ENCODE results near the gene LRRIQ4.

The LRRIQ4 gene

DNA sequence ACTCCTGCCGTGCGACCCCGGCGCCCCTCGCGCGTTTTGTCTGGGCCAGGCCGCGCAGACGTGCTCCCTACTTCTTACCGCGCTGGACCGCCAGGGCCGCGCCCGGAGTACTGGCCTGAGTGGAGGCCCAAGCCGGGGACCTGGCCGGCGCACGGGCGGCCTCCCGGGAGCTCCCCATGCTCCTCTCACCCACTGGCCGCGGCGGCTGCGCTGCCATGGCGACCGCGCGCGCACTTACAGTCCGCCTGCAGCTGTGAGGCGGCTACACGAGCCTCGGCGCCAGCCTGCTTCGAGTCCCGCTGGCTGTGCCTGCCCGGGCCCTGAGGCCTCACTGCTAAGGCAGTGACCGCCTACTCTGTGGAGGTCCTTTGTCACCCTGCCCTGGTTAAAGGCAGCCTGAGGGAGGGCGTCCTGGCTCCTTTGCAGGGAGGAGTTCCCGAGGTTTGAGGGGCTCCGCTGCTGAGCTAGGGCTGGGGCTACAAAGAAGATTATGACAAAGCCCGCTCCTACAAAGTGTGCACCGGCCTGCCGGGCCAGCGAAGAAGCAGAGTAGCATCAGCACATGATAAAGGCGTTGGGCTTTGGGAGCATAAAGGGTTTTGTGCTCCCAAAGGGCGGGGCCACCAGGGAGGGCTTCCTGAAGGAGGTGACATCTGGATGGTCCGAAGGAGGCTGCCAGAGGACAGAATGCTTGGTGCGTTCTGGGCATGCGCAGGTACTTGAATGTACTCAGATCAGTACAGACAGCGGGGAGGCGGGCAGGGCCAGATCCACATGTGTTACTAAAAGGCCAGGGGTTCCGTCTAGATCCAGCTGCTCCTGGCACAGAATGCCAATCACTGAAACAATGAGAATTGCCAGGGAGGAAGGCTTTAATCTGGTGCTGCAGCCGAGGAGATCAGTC lies at the start of gene LRRIQ4, which contains the start of gene LRRC34:
LRRIQ4 (plus strand) TSS at position 539 of the 904 bp plus-strand sequence. CDS start 9,052 bp downstream, outside the sequence.
LRRC34 (minus strand) TSS at position 573 of the 904 bp plus-strand sequence; CDS start at position 217, 356 bp downstream.
- DNase-seq (ENCODE audit: low read depth): peak; percentile 76

GRCh38 chr3:169764312-169764881 lies 48.3 kb upstream of the LRRIQ4 start:
- no peak for DNase-seq (ENCODE audit: low read depth)

DNA sequence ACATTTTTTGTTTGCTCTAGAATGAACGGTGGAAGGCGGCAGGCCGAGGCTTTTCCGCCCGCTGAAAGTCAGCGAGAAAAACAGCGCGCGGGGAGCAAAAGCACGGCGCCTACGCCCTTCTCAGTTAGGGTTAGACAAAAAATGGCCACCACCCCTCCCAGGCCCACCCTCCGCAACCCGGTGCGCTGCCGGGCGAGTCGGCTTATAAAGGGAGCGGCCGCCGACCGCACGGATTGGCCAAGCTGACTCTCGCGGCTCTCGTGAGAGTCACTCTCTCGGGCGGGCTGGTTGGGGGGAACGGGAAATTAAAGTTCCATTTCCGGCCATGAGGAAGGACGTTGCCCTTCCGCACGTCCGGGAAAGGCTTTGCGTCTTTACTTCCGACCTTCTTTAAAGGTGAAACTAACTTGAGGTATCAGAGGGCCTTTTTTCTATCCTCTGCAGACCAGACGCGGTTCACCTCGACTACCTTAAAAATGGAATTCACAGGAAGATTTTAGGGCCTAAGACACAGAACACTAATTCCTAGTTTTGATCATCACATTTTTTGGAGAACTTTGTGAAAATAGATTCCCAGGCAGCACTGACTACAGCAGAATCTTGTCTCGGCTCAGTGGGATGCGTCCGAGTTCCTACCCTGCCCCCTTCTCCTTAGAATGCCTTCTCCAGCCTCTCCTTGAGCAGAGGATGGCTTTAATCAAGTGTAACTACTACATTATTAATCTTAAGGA lies 47.6 kb upstream of the LRRIQ4 start, which contains the start of gene TERC:
TERC (minus strand) TSS at position 179 of the 731 bp plus-strand sequence.
- DNase-seq (ENCODE audit: low read depth): no peak

- DNase-seq (ENCODE audit: low read depth): no peak
Observed at GRCh38 chr3:169769287-169770181, 43.1 kb upstream of the LRRIQ4 start, which contains the start of gene ACTRT3. Gene ACTRT3, minus strand, starts transcription at chr3:169769561. Its CDS starts 41 bp downstream, at chr3:169769520.

GRCh38 chr3:169771497-169772304 lies 41.0 kb upstream of the LRRIQ4 start:
- no peak for DNase-seq (ENCODE audit: low read depth)

DNA sequence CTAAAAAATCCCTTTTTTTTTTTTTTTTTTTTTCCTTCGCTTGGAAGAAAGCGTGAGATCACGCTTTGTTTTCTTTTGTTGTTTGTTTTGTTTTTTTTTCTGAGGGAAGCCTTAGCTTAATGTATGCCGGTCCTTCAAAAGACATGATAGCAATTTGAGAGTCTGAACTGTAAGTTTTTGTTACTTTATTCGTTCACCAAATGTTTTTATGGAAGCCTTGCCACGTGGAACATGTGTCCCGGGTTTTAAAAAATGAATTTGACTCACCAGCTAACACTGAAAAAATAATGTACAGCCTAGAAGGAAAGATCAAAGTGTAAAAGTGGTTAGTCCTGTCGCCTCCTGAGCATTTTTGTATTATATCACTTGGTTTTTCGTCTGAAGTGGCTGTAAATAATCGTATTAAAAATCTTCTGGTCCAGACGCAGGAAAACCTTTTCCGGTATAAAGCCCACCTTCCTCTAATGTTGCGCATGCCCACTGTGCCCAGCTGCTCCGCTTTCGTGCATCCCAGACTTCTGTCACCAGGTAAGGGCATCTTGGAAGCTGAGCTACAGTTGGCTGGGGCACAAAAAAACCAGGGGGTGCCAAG lies 40.3 kb upstream of the LRRIQ4 start:
- no peak for DNase-seq (ENCODE audit: low read depth)

DNA sequence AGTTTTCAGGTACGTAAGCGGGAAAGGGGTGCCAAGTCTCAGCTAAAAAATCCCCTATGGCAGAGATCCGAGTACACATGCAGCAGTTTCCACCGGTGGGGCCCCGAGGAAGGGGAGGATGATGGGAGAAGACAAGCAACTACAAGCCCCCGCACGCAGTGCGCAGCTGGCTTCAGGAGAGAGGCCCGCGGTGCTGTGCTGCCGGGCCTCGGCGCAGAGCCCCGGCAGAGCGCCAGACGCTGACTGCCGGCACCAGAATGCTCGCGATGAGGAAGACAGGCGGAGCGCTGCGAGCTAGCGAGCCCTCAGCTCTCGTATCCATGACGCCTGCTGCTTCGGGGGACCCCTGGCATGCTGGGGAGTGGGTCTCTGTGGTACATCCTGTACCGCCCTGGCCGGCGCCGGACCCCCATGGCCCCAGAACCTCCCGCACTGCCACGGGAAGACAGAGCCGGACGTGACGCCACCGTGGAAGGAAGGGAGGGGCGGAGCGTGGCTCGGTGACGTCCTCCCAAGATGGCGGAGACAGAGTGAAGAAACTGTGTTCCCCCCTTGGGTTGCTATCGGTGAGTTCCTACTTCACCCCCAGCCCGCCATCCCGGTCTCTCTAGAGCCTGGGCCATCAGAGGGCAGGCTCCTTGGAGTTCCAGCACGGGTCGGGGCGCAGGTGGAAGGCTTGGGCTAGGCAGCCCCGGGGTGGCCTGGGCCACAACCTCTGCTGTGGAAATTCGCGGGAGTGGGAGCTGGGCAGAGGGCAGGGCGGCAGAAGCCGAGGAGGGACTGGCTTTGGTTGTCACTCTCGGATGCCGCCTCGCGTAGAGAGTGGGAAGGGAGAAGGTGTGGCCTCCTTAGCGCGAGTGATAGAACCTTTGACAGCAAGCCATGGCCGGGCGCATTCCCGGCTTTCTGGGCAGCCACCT lies 39.5 kb upstream of the LRRIQ4 start, which contains the start of gene MYNN:
MYNN (plus strand) TSS at position 500 of the 920 bp plus-strand sequence. CDS start 900 bp downstream, outside the sequence.
- no peak for DNase-seq (ENCODE audit: low read depth)

DNA sequence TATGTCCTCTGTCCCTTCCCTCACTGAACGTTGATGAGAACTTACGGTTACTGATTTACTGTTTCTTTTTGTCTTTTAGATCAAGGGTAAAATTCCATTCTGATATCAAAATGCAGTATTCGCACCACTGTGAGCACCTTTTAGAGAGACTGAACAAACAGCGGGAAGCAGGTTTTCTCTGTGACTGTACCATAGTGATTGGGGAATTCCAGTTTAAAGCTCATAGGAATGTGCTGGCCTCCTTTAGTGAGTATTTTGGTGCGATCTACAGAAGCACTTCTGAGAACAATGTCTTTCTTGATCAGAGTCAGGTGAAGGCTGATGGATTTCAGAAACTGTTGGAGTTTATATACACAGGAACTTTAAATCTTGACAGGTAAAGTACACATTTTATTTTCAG lies 38.5 kb upstream of the LRRIQ4 start:
- DNase-seq (ENCODE audit: low read depth): no peak

GRCh38 chr3:169777822-169778221 lies 34.8 kb upstream of the LRRIQ4 start:
- no peak for DNase-seq (ENCODE audit: low read depth)

- no peak for DNase-seq (ENCODE audit: low read depth)
Observed at GRCh38 chr3:169780742-169781141, 31.9 kb upstream of the LRRIQ4 start.

DNA sequence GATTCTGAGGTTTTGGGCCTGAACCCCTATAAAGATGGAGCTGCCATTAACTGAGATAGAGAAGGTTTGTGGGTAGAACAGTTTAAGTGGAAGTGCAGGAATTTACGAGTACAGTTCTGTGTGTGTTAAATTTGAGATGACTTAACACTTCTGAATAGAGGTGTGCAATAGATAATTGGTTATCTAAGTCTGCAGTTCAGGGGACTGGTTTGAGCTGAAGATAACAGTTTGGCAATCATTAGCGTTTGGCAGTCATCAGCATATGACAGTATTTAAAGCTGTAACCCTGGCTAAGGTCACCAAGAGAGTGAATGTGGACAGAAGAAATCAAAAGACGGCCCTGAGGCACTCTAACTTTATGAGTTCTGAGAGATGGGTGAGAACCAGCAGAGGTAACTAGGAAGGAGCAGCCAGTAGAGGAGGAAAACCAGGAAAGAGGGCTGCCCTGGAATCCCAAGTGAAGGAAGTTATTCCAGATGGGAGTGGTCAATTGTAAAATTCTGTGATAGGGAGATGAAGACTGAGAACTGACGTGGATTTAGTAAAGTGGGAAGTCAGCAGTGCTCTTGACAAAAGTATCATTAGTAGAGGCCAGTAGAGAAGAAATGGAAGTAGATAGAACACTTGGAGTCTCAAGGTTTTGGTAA lies 31.3 kb upstream of the LRRIQ4 start:
- no peak for DNase-seq (ENCODE audit: low read depth)

DNA sequence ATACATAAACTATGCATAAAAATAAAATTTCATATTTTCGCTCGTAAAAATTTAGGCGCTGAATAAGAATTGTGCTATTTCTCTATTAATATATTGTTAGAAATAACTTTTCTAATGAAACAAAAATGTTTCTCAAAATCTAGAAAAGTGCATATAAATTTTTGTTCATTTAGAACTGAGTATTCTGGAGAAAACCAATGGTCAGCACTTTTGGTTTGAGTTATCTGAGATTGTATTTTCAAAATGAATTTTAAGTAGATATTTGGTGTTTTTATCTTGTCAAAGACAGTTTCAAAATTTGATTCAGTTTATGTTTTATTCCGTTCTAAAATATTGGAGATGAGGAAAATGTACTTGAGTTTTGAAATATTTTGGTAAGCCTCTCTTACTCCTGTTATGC lies 25.6 kb upstream of the LRRIQ4 start:
- no peak for DNase-seq (ENCODE audit: low read depth)

- no peak for DNase-seq (ENCODE audit: low read depth)
Observed at GRCh38 chr3:169787791-169788190, 24.9 kb upstream of the LRRIQ4 start.

- no peak for DNase-seq (ENCODE audit: low read depth)
Observed at GRCh38 chr3:169790219-169790618, 22.5 kb upstream of the LRRIQ4 start.

- DNase-seq (ENCODE audit: low read depth): no peak
Observed at GRCh38 chr3:169790687-169791429, 21.8 kb upstream of the LRRIQ4 start.

DNA sequence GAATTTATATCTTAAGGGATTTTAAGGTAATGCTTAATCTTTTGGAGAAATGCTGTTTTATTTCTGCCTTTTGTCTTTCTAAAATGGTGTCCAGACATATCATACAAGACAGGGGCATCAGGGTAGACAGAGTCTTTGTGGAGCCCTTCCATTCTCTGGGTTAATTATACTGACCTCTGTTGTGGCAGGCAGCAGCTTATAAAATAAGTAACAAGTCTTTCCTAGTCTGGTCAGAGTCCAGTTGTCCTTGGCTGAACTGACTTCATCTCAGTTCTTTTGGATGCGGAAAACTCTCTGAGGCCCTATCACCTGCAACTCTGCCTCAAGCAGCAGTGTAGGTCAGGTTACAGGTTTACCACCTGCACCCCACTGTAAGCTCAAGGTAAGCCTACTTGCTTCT lies 20.3 kb upstream of the LRRIQ4 start:
- DNase-seq (ENCODE audit: low read depth): no peak

DNA sequence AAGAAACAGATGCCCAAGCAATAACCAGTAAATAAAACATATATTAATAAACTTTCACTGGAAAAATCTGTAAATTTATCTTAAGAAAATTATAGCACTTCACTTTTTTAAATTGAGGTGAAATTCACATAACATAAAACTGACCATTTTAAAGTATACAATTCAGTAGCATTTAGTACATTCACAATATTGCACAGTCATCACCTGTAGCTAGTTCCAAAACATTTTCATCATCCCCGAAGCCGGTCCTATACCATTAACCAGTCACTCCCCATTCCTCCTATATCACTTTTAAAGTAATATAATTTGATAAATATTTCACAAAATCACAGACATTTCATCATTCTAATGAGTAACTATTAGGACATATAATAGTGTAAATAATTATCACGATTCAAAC lies 8.0 kb upstream of the LRRIQ4 start:
- DNase-seq (ENCODE audit: low read depth): no peak
